Lung (tissue), 12 donors: ENCODE measurements around the gene APPBP2. TPM values are rescaled to one million over a fixed set of nuclear protein-coding genes. Genes with fewer than 3 reads are reported as not detected.

Experiments
- ATAC-seq: fragments of 200-7000 bp; cut with Tn5 transposase; one replicate; pipeline ENCODE4 v1.9.1; 2020; ENCODE audit warnings: moderate number of reproducible peaks; ENCODE audit not compliant: insufficient read depth, low FRiP score
- DNase-seq, 3 donors: peaks; one replicate each; pipeline ENCODE4 v3.0.0-alpha.2; 2013 to 2017
- H3K27ac ChIP-seq, 2 donors: one replicate each; pipeline ENCODE4 v1.5.1; 2013; ENCODE audit warnings: mild to moderate bottlenecking in 2 of 2, moderate library complexity in 2 of 2, control low read depth in 1 of 2, inconsistent platforms in 1 of 2, low read depth in 1 of 2, low read length in 1 of 2
- H3K27me3 ChIP-seq, 3 donors: one replicate each; pipeline ENCODE4 v1.5.1; 2013; ENCODE audit warnings: low read length in 2 of 3; ENCODE audit not compliant: control insufficient read depth in 3 of 3, insufficient read depth in 3 of 3
- H3K36me3 ChIP-seq, 4 donors: one replicate each; pipeline ENCODE4 v1.5.1; 2013; ENCODE audit warnings: low read length in 4 of 4, mild to moderate bottlenecking in 1 of 4, moderate library complexity in 1 of 4; ENCODE audit not compliant: control insufficient read depth in 4 of 4, insufficient read depth in 4 of 4
- H3K4me1 ChIP-seq, 5 donors: one replicate each; pipeline ENCODE4 v1.5.1; 2013; ENCODE audit warnings: low read length in 5 of 5, mild to moderate bottlenecking in 2 of 5, moderate library complexity in 1 of 5; ENCODE audit not compliant: control insufficient read depth in 5 of 5, insufficient read depth in 5 of 5
- H3K4me3 ChIP-seq: one replicate; pipeline ENCODE4 v1.5.1; 2013; ENCODE audit warnings: mild to moderate bottlenecking, control low read depth, moderate library complexity
- H3K9ac ChIP-seq, 2 donors: one replicate each; pipeline ENCODE4 v1.5.1; 2013; ENCODE audit warnings: low read length in 2 of 2, control low read depth in 1 of 2; ENCODE audit not compliant: insufficient read depth in 1 of 2
- H3K9me3 ChIP-seq, 4 donors: one replicate each; pipeline ENCODE4 v1.5.1; 2013; ENCODE audit warnings: low read length in 3 of 4, mild to moderate bottlenecking in 1 of 4, moderate library complexity in 1 of 4; ENCODE audit not compliant: control insufficient read depth in 4 of 4, insufficient read depth in 3 of 4
- CTCF ChIP-seq: IDR thresholded peaks from 2 replicates; pipeline ENCODE4 v1.5.1; 2012; ENCODE audit warnings: mild to moderate bottlenecking; ENCODE audit errors: control extremely low read depth, extremely low read depth
- WGBS, 2 donors: extraction: QIAGEN DNeasy Blood & Tissue Kit; methylation state at CpG; one replicate each; pipeline ENCODE4 v1.1.7; 2013; 5-methylcytosine and 5-hydroxymethylcytosine counted together
- polyA plus RNA-seq, 2 donors: library from polyadenylated mRNA; stranded (reverse); fragments of 200-250 nt; gene quantifications; one replicate each; pipeline ENCODE4 v1.2.1, GENCODE V29; 2013
- total RNA-seq, 2 donors: library from RNA; depleted of rRNA in 1 of 2; stranded (reverse); fragments of >200 nt in 1 of 2; gene quantifications; one replicate each; pipeline ENCODE4 v1.2.1, GENCODE V29; 2014 to 2021
- donor health status: control.
- donor health status: control.
- donor health status: Bipolar disorder and iron deficiency.
- donor health status: healthy.
- donor health status: DM: yes; HTN: yes; CAD: no.

APPBP2 gene
- total and polyA plus RNA-seq, 4 donors = 5.7 to 57.8 (median 20.6) TPM

DNA sequence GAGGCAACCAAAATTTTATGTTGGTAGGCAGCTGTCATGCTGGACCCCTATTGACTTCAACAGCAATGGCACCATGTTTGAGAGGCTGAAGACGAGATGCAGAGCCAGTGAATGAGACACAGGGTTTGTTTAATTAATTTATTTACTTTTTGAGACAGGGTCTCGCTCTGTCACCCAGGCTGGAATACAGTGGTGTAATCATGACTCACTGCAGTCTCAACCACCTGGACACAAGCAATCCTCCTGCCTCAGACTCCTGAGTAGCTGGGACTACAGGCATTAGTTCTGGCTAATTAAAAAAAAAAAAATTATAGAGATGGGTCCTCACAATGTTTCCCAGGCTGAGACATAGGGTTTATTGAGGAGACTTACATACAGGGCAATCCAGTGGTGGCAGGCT lies 37.7 kb upstream of the APPBP2 start:
- H3K36me3 ChIP-seq = no peaks in the 10 kb centered on the region
- no peak overlapping the region for H3K9ac ChIP-seq
- 91 to 94% methylated on average over 2 of the region's 2 CpGs for WGBS, 2 donors
- no peaks in the 10 kb centered on the region for H3K27me3 ChIP-seq
- no peak for TF ChIP-seq CTCF
- DNase-seq (no peak), ATAC-seq (no peak)
- peaks cover 0 to 5% (median 0%) of the 10 kb centered on the region in 5 donors for H3K4me1 ChIP-seq
- H3K4me3 ChIP-seq = no peak overlapping the region
- no peaks in the 10 kb centered on the region for H3K9me3 ChIP-seq
- H3K27ac ChIP-seq = no peak overlapping the region

DNA sequence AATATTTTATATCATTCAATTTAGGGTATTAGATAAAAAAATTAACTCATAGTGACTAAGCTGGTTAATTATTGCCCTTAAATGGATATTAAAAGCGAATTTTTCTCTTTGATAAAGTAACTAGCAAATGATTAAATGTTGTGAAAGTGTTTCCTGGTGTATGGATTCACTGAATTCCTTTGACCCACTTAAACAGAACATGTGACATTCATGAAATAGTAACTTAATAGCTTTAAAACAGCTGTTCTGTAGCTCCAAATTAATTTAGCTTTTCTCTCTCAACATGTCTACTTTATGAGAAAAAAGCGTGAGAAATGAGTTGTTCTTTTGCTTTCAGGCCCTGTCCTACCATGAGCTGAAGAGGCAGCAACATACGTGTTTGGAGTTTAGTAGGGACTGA lies 36.4 kb upstream of the APPBP2 start:
- 65 to 76% methylated on average over 3 of the region's 3 CpGs for WGBS, 2 donors

DNA sequence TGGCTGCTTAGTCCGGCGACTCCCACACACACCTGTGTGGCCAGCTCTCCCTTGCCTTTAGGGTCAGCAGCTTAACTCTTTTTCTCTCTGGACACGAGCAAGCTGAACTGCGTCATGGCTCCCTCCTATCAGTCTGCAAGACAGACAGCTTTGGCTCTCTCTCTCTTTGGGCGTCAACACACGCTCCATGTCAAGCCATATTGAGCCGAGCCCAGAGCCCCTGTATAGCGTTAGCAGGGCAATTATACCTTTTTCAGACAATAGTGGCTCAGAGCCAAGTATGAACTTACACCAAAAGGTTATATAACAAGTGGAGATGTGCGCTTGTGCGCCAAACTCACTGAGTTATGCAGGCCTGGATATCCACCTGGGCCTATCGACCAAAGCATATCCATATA lies 34.8 kb upstream of the APPBP2 start:
- TF ChIP-seq CTCF = no peak

More for the DNA sequence above, 36.4 kb upstream of the APPBP2 start:
- Histone ChIP-seq H3K27me3 (no peaks in the 10 kb centered on the region), H3K36me3 (no peaks in the 10 kb centered on the region), H3K9ac (no peak overlapping the region), H3K4me1 (peaks cover 0 to 5% (median 0%) of the 10 kb centered on the region in 5 donors), H3K9me3 (no peaks in the 10 kb centered on the region), H3K27ac (no peak overlapping the region), H3K4me3 (no peak overlapping the region)
- DNase-seq (peak in 2 of 3 donors; percentile 25 to 41), ATAC-seq (no peak)
- no peak for TF ChIP-seq CTCF

More for the DNA sequence above, 34.8 kb upstream of the APPBP2 start:
- Histone ChIP-seq H3K9me3 (no peaks in the 10 kb centered on the region), H3K4me1 (peaks cover 0 to 5% (median 0%) of the 10 kb centered on the region in 5 donors), H3K9ac (no peak overlapping the region), H3K4me3 (no peak overlapping the region), H3K36me3 (no peaks in the 10 kb centered on the region), H3K27ac (no peak overlapping the region), H3K27me3 (no peaks in the 10 kb centered on the region)
- WGBS, 2 donors = 92 to 95% methylated on average over 11 of the region's 11 CpGs
- no peak for DNase-seq
- ATAC-seq = no peak
